BE2C (cell line): ENCODE data around the gene SFI1.
"Not testable (repeated sequence)": the region's sequence is repeated elsewhere in the genome, so short reads cannot be mapped to it uniquely, and the experiment has no call there.

ENCODE experiments used
- DNase-seq: peaks from one replicate; pipeline ENCODE4 v3.0.0-alpha.2; 2020
- H3K27me3 ChIP-seq: fragments of 250-450 bp; sonication (Bioruptor Pico); 2 replicates; pipeline ENCODE4 v1.5.1; 2020; ENCODE audit warnings: mild to moderate bottlenecking
- H3K36me3 ChIP-seq: fragments of 250-450 bp; sonication (Bioruptor Pico); 2 replicates; pipeline ENCODE4 v1.5.1; 2020; ENCODE audit warnings: mild to moderate bottlenecking
- H3K4me1 ChIP-seq: fragments of 250-450 bp; sonication (Bioruptor Pico); 2 replicates; pipeline ENCODE4 v1.5.1; 2020
- H3K4me3 ChIP-seq: 2 replicates; pipeline ENCODE4 v1.5.1; 2011; ENCODE audit warnings: low read depth, low read length
- H3K9me3 ChIP-seq: fragments of 250-450 bp; sonication (Bioruptor Pico); 2 replicates; pipeline ENCODE4 v1.5.1; 2020
- CTCF ChIP-seq: IDR thresholded peaks from 2 replicates; pipeline ENCODE4 v1.5.1; 2012; ENCODE audit warnings: mild to moderate bottlenecking, low read depth, low read length

The SFI1 gene

GRCh38 chr22:31509061-31509762 is 12.9 kb downstream of the SFI1 start:
- DNase-seq, result no peak
- H3K36me3 ChIP-seq, result peaks cover 11% of the 10 kb centered on the region
- H3K4me3 ChIP-seq, result no peak overlapping the region
- TF ChIP-seq CTCF, result no peak
- no peaks in the 10 kb centered on the region for H3K27me3 ChIP-seq
- H3K9me3 ChIP-seq, result no peaks in the 10 kb centered on the region
- H3K4me1 ChIP-seq, result no peaks in the 10 kb centered on the region

- H3K27me3 ChIP-seq, result no peaks in the 10 kb centered on the region
- no peaks in the 10 kb centered on the region for H3K4me1 ChIP-seq
- H3K9me3 ChIP-seq, result no peaks in the 10 kb centered on the region
- H3K4me3 ChIP-seq, result no peak overlapping the region
- TF ChIP-seq CTCF, result no peak
- peaks cover 3% of the 10 kb centered on the region; the same call in 1 of the 2 replicates for H3K36me3 ChIP-seq
- no peak for DNase-seq
Measured at GRCh38 chr22:31520051-31520450, 23.7 kb downstream of the SFI1 start.

GRCh38 chr22:31524132-31524531 is 27.8 kb downstream of the SFI1 start:
- H3K9me3 ChIP-seq, H3K27me3 ChIP-seq, DNase-seq, H3K4me3 ChIP-seq, H3K4me1 ChIP-seq, H3K36me3 ChIP-seq: not testable (repeated sequence)

GRCh38 chr22:31526270-31526669 is 29.9 kb downstream of the SFI1 start:
- H3K4me3 ChIP-seq, result no peak overlapping the region
- no peaks in the 10 kb centered on the region for H3K9me3 ChIP-seq
- H3K27me3 ChIP-seq, result no peaks in the 10 kb centered on the region
- peaks cover 6% of the 10 kb centered on the region for H3K36me3 ChIP-seq
- no peaks in the 10 kb centered on the region for H3K4me1 ChIP-seq
- no peak for DNase-seq
- no peak for TF ChIP-seq CTCF

- Histone ChIP-seq H3K4me1 (no peaks in the 10 kb centered on the region), H3K9me3 (no peaks in the 10 kb centered on the region), H3K36me3 (peaks cover 2% of the 10 kb centered on the region; the same call in 1 of the 2 replicates), H3K4me3 (no peak overlapping the region), H3K27me3 (no peaks in the 10 kb centered on the region)
- DNase-seq, result no peak
- TF ChIP-seq CTCF, result no peak
Measured at GRCh38 chr22:31530823-31531195, 34.5 kb downstream of the SFI1 start.

- Histone ChIP-seq H3K36me3 (no peaks in the 10 kb centered on the region; the same call in 1 of the 2 replicates), H3K27me3 (no peaks in the 10 kb centered on the region), H3K4me1 (no peaks in the 10 kb centered on the region), H3K9me3 (no peaks in the 10 kb centered on the region), H3K4me3 (no peak overlapping the region)
- TF ChIP-seq CTCF, result no peak
- no peak for DNase-seq
Measured at GRCh38 chr22:31532060-31532459, 35.7 kb downstream of the SFI1 start.
